ENCODE data around the gene ARRB1.

GRCh38 chr11:75398906-75399305 lies 47.4 kb upstream of the ARRB1 start:
- TF ChIP-seq MYC (IDR thresholded peaks at IDR 0.05; ENCODE audit: insufficient read depth, insufficient read length, insufficient replicate concordance, low read length, severe bottlenecking): no peak
- no peak for TF ChIP-seq TCF7 (IDR thresholded peaks at IDR 0.05; ENCODE audit: borderline replicate concordance)
- TF ChIP-seq POLR2AphosphoS5 (IDR thresholded peaks at IDR 0.05; ENCODE audit: low read length): no peak
- no peak for TF ChIP-seq CTCF (IDR thresholded peaks at IDR 0.05 in 2 of 3, conservative IDR thresholded peaks at IDR 0.05 in 1 of 3; ENCODE audit: control insufficient read depth in 2 of 3, extremely low read depth in 1 of 3, insufficient read depth in 1 of 3, low read depth in 3 of 3, low read length in 3 of 3)
- TF ChIP-seq GABPA (IDR thresholded peaks at IDR 0.05; ENCODE audit: low read depth): no peak
- no peak for TF ChIP-seq PBX3 (IDR thresholded peaks at IDR 0.05; ENCODE audit: insufficient replicate concordance, low read depth, low read length)
- TF ChIP-seq ZNF384 (IDR thresholded peaks at IDR 0.05; ENCODE audit: borderline replicate concordance, low read depth, low read length): no peak
- no peak for TF ChIP-seq USF1 (IDR thresholded peaks at IDR 0.05; ENCODE audit: borderline replicate concordance, extremely low read length, insufficient read depth, low read depth, low read length)
- no peak for TF ChIP-seq MXI1 (IDR thresholded peaks at IDR 0.05; ENCODE audit: low read depth, low read length)
- no peak for TF ChIP-seq SP1 (IDR thresholded peaks at IDR 0.05; ENCODE audit: low read depth, low read length)
- no peak for TF ChIP-seq POLR2AphosphoS2 (IDR thresholded peaks at IDR 0.05; ENCODE audit: low read depth, low read length)

Measured in GM12878 (cell line).